IPS-18c (cell line): ENCODE data around the gene KNCN.
A peak's percentile ranks its signal among the peaks of the same experiment; 100 is the strongest.

ENCODE experiments used
- H3K4me3 ChIP-seq: 2 replicates; pipeline ENCODE4 v1.7.0; 2013; ENCODE audit warnings: low read depth, mild to moderate bottlenecking, low read length, moderate library complexity; ENCODE audit not compliant: insufficient read depth
- H3K9me3 ChIP-seq: one replicate; pipeline ENCODE4 v1.6.1; 2013; ENCODE audit warnings: mild to moderate bottlenecking, low read length, moderate library complexity; ENCODE audit not compliant: control insufficient read depth, insufficient read depth

KNCN gene

DNA sequence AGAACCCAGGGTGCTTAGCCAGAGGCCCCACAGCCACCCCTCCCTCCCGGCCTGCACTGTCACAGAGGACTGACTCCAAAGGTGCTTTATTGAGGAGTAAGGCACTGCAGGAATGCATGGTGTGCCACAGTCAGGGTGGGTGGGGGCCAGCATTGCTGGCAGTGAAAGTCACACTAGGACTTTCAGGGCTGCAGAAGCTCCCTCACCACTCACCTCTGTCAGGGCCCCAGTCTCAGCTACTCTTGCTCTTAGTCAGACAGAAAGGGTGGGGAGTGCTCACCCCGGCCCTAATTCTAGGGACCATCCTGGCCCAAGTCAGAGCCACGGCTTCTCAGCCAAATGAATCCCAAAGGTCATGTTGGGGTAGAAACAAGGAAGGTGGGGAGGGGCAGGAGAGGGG is 19.4 kb downstream of the KNCN start:
- H3K9me3 ChIP-seq = no peaks in the 10 kb centered on the region
- no peak overlapping the region for H3K4me3 ChIP-seq

DNA sequence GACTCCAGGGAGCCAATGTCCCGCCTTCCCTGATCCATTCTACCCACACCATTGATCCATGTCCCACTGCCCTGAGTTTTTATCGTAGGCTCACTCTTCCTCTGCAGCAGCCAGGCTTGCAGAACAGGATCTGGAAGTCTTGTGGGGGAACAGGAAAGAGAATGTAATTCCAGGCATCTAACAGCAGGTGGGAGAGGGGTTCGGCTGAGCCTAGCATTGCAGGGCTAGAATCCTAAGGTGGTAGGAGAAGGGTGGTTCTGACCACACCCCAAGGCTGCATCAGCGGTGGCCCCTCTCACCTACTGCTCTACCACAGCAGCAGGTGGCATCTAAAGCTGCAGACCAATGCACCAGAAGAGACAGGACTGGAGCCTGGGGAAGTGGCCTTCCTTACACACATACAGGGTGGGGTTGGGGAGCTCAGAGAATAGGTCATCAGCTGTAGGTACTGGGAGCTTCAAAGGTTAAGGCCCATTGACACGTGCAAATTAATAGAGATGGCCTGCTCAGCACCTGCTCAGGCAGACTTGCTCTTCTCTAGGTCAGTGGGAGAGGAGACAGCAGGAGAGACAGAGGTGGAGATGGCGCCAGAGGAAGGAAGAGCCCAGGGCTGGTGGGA is 20.5 kb downstream of the KNCN start:
- H3K4me3 ChIP-seq = no peak overlapping the region
- no peaks in the 10 kb centered on the region for H3K9me3 ChIP-seq

DNA sequence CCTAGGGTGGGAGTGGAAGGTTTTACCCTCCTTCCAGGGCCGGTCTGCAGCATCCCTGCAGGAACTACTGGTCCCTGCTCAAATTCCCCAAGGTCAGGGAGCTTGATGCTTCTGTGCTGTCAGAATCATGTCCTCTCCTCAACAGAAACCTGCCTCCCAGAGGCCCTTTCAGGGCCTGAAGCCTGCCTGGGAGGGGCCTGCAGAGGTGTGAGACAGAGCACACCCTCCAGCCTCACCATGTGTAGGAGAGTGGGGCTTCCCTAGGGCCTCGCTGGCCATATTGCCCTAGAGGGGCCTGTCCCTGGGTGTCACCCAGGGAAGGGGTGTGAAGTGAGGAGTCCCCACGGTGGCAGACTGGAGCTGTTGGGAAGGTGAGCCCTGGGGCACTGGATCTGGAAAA is 21.1 kb downstream of the KNCN start:
- Histone ChIP-seq H3K9me3 (no peaks in the 10 kb centered on the region), H3K4me3 (no peak overlapping the region)

DNA sequence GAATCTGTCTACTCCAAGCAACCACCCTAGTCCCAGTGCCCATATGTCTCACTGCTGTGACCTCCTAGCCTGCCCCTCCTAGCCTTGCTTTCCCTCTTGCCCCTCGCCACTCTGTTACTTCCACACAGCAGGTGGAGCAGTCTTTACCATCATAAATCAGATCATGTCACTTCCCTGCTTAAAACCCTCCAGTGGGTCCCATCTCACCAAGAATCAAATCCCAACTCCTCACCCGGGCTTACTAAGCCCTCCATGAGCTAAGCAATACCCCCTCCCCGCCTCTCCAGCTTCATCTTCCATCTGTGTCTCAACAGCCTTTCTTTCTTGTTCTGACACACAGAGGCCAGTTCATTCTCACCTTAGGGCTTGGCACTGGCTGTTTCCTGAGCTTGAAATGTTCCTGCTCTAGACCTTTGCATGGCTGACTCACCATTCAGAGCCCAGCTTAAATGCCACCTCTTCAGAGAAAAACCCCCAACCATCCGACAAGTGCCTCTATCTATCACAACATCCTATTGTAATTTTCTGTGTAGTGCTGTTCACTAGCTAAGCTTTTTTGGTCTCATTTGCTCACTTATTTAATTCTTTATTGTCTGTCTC is 22.3 kb downstream of the KNCN start:
- no peak overlapping the region for H3K4me3 ChIP-seq

DNA sequence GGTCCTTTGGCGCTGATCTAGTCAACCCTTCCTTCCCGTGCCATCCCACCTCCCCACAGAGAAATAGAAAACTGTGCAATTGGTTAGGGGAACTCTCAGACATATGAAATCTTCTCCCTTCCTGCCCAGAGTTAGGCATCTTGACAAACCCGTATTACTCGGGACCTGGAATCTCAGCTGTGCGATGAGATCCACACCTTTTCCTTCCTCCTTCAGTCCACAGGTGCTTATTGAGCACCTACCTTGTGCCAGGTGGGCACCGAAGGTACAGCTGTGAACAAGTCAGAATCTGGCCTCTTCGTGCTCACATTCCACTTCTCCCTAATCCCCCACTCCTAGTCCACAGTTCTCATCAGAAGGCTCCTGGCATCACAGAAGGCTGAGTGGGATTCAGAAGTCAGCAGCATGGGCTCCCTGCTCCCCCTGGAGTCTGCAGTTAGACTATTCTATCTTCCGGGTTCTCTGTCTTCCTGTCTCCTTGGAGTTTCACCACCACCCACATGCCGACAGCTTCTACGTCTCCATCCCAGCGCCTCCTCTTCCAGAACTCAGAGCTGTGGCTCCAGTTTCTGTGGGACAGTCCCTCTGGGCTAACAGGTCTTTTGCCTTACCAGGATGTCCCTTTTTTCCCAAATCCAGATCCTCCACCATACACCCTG is 23.0 kb downstream of the KNCN start:
- no peak overlapping the region for H3K4me3 ChIP-seq
- H3K9me3 ChIP-seq = no peaks in the 10 kb centered on the region

More for the DNA sequence above, 22.3 kb downstream of the KNCN start:
- H3K9me3 ChIP-seq = no peaks in the 10 kb centered on the region

DNA sequence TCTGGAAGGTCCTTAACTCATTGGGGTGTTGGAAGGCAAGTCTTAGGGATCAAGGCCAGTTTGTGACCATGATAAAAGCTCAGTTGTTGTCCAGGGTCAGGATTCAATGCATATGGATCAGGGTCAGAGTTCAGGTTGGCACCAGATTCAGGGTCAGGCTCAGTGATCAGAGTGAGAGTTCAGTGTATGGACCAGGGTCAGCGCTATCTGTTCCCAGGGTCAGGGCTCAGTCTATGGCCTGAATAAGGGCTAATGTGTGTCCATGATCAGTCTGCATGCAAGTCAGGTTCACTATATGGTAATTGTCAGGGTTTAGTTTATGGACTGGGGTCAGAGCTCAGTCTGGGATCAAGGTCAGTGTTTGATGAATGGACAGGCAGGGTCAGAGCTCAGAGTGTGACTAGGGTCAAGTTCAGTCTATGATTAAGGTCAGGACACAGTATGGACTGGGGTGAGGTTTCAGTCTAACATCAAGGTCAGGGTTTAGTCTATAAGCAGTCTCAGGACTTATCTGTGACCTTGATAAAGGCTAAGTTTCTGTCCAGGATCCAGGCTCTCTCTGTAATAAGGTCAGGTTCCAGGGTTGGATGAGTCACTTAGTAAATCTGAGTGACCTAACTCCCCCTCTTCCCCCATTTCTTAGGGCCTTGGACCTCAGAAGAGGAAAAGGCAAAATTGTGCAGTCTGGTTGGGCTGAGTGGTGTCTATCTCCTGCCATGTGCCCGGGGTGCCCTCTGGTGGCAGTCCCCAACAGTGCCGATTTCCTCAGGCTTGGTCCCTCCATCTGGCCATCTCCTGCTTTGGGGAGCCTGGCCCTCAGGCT is 23.8 kb downstream of the KNCN start:
- no peaks in the 10 kb centered on the region for H3K9me3 ChIP-seq
- no peak overlapping the region for H3K4me3 ChIP-seq

DNA sequence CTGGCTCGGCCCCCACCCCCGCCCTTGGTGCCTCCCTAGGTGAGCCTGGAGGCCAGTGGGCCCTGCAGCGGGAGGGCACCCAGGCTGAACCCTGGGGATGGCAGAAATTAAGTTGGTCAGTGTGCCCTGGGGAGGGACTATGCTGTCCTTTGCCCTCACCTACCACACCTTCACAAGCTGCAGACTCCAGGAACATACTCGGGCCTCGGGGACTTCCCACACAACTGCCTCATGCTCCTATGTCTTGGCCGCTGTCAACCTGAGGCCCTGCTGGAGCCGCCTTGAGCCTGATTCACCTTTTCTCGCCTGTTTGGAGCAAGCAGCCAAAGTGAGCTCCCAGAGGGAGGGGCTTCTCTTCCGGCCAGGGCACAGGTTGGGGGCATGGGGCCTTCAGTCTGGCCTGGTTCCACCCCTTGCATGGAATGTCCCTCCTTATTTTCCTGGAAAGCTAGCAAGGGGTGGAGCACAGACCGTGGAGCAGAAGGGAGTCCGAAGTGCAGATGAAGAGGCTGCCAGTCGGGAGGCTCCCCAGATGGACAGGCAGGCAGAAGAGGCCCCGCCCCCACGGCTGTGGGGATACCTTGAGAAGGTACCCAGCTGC is 24.7 kb downstream of the KNCN start:
- Histone ChIP-seq H3K4me3 (no peak overlapping the region), H3K9me3 (no peaks in the 10 kb centered on the region)

DNA sequence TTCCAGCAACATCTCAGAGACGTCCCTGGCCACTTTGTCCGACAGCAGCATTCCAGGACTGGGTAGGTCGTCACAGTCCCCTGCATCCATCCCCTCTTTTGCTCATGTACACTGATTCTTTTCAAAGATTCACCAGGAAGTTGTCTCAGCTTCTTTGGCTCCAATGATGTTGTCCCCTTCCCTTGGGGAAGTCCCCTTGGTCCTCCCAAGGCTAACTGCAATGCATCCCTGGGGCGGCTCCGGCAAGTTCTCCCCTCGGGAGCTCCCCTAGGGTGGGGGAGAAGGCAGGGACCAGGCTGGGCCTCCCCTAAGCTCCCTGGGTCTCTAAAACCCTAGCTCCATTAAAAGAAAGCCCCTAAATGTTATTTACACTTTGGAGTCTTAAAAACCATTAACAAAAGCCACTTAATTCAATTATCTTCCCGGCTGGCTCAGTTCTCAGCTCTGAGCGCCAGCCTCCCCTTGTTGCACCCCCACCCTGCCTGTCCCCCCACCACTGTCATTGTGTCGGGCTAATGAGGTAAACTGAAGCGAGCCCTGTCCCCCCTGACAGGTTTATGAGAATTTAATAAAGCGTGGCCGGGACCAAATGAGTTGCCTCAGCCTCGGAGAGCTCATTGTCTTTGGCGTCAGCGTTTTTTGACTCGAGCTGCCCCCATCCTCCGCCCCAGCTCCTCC is 25.3 kb downstream of the KNCN start:
- Histone ChIP-seq H3K4me3 (no peak overlapping the region), H3K9me3 (no peaks in the 10 kb centered on the region)

DNA sequence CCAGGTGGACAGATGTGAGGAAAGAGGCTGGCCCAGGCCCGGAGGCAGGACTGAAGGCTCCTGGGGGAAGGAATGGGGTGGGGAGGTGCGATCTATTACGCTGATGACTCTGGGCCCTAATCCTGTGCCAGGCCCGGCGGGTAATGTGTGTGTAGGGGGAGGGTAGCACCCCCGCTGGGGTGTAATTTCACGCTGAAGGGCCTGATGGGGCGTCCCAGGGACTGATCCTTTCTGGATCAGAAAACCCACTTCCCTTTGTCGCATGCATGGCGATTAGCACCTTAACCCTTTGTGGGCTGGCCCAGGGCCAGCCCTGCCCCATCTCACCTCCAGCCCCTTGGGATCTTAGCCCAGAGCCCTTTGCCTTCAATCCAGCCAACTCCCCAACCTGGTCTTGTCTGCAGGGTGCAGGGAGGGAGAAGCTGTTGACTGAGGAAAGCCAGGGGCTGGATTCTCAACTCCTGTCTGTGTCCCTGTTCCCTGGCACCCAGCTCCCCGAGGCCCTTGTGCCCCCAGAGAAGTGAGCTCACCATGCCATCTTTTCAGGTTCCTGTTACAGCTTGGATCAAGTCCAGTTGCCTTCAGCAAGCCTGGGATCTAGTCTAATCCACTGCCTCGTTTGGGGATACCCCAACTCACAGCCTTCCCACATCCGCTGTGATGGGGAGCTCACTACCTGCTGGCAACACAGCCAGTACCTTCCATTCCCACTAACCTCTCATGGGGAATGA is 26.0 kb downstream of the KNCN start:
- H3K9me3 ChIP-seq = no peaks in the 10 kb centered on the region
- H3K4me3 ChIP-seq = 0 out of 2 replicates have a peak overlapping the region, but pooled peaks have one; percentile 20

DNA sequence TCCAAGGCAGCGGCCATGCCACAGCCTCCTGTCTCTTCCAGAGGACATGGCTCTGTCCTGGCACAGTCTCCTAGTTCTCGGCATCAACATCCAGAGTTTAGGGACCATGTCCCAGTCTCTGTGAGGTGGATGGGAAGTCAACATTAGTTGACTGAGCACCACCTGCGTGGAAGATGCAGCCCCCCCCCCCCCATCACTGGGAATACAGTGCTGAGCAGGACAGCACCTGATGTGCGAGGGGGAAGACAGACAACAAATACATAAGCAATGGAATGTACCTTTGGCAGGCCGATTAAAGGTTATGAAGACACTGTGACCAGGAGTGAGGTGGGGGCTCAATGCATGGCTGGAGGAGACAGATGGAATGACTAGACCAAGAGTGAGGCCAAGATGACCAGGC is 26.6 kb downstream of the KNCN start:
- H3K4me3 ChIP-seq = 0 out of 2 replicates have a peak overlapping the region, but pooled peaks have one; percentile 20
- H3K9me3 ChIP-seq = no peaks in the 10 kb centered on the region

DNA sequence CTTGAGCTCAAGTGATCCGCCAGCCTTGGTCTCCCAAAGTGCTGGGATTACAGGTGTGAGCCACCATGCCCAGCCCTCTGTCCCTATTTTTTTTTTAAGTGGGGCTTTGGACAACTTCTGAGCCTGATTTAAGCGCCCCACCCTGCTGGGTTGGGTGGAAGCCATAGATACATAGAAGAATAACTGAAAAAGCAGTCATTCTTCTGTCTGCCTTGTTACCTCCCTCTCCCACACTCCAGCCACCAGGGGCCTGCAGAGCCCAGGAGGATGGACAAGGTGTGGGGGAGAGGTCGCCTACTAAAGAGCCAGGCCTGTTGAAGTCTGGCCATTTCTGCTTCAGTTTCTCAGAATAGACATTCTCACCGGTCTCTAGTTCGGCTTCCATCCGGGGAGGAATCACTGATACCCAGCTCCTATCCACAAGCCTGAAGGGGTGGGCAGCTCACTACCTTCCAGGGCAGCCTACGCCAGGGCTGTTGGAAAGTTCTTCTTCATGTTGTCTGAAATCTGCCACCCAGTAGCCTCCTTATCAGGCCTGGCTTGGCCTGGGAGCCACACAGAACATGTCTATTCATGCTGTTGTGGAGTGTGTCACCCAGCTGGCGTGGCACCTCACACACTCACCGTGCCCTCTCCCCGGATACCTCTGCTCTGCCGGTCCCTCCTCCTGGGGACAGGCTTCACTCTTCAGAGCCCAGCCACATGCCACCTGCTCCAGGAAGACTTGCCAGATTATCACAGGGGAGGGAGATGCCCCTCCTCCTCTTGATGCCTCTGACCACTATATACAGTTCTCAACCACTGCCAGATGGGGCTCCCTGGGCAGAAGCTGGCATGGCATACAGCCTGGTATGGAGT is 27.7 kb downstream of the KNCN start:
- H3K9me3 ChIP-seq = no peaks in the 10 kb centered on the region
- no peak overlapping the region; the same call in 1 of the 2 replicates for H3K4me3 ChIP-seq

DNA sequence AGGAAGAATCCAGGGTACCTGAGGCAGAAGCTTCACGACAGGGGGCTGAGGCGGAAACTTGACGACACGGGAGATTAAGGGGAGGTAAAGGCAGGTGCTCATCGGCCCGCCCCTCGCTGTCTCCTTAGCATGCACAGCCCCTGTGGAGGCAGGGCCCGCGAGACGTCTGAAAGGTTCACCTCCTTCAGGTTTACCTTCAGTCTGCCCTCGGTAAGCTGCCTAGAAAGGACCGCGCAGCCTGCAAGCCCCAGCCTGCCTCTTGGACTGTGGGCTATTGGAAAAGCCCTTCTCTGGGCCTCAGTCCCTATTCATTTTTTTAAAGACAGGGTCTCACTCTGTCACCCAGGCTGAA is 28.5 kb downstream of the KNCN start:
- no peak overlapping the region; the same call in 1 of the 2 replicates for H3K4me3 ChIP-seq
- no peaks in the 10 kb centered on the region for H3K9me3 ChIP-seq

DNA sequence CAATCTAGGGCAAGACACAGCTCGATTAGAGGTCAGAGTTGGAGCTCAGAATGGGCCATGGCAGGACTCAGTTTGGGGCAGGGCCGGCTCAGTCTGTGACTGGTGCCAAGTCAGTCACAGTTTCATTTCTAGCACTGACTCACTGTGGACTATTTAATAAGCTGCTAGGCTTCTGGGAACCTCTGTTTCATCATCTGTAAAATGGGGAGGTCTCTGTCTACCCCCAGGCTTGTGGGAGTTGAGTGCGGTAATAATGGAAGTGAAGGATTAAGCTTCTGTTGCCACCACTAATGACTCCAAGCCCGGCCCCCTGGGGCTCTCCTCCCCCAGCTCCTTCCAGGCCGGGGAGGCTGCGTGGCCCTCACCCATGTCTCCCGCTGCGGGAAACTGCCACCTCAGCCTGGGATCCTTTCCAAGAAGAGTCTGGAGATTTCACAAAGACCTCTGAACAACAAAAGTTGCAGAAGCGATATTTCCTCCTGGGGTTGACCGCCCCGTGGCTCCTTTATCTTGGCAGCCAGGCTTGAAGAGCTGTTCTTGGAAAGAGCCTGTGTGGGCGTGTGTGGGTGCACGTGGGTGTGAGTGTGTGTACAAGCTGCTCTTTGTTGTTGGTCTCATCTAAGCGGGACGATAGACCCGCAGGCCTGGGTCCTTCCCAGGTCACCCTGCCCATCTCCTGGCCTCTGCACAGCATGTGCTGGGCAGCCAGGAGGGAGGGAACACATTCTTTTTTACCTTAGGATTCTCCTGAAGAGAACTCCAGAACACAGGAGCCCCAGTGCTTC is 29.1 kb downstream of the KNCN start:
- Histone ChIP-seq H3K4me3 (no peak overlapping the region; the same call in 1 of the 2 replicates), H3K9me3 (no peaks in the 10 kb centered on the region)

DNA sequence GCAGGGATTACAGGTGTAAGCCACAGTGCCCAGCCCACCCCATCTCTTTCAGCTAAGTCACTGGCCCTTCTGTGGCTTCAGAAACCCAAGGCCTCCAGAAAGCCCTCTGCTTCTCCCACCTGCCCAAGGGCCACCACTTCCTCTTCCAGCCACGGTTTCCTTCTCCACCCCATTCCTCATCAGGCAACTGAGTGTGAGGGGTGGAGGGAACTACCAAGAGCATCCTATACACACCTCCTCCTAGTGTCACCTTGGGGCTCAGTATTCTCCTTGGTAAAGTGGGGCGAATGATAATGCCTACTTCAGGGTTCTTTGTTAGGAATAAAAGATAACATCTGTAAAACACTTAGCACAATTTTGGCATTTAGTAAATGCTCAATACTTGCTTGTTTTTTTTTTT is 30.0 kb downstream of the KNCN start:
- Histone ChIP-seq H3K9me3 (no peaks in the 10 kb centered on the region), H3K4me3 (no peak overlapping the region)
